Keratinocyte (primary cell): ENCODE measurements around the gene CFAP157.

Source experiments
- EZH2 ChIP-seq: IDR thresholded peaks from one replicate; pipeline ENCODE4 v1.6.1; 2012; ENCODE audit warnings: inconsistent platforms, mild to moderate bottlenecking, low read length, moderate library complexity
- TF ChIP-seq, protein P1 (sequence below), 3 experiments: IDR thresholded peaks in 1 of 3; conservative IDR thresholded peaks in 1 of 3; optimal IDR thresholded peaks in 1 of 3; 2 replicates in 2 of 3; 3 replicates in 1 of 3; pipeline versions ENCODE3 to v1.5.1; 2011; ENCODE audit warnings: low read length in 3 of 3, mild to moderate bottlenecking in 3 of 3, moderate library complexity in 2 of 3, control low read depth in 1 of 3, inconsistent platforms in 1 of 3; ENCODE audit not compliant: insufficient read depth in 2 of 3; ENCODE audit errors: extremely low read depth in 1 of 3

DNA sequence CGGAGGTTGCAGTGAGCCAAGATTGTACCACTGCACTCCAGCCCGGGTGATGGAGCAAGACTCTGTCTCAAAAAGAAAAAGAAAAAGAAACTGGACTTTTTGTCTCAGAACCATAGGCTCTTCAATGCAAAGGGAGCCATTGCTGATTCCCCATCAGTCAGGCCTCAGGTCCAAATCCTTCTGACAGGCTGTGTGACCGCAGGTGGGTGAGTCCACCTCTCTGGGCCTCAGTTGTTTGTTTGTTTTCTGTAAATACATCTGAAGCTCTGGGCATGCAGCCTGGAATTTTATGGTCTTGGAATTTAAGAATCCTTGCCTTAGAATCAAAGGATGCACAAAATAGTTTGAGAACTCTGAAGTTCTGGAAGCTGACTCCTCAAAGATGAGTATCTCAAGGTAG lies 49.4 kb downstream of the CFAP157 start:
- TF ChIP-seq, protein P1, sequence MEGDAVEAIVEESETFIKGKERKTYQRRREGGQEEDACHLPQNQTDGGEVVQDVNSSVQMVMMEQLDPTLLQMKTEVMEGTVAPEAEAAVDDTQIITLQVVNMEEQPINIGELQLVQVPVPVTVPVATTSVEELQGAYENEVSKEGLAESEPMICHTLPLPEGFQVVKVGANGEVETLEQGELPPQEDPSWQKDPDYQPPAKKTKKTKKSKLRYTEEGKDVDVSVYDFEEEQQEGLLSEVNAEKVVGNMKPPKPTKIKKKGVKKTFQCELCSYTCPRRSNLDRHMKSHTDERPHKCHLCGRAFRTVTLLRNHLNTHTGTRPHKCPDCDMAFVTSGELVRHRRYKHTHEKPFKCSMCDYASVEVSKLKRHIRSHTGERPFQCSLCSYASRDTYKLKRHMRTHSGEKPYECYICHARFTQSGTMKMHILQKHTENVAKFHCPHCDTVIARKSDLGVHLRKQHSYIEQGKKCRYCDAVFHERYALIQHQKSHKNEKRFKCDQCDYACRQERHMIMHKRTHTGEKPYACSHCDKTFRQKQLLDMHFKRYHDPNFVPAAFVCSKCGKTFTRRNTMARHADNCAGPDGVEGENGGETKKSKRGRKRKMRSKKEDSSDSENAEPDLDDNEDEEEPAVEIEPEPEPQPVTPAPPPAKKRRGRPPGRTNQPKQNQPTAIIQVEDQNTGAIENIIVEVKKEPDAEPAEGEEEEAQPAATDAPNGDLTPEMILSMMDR (optimal IDR thresholded peaks at IDR 0.05 in 1 of 3, IDR thresholded peaks at IDR 0.05 in 1 of 3, conservative IDR thresholded peaks at IDR 0.05 in 1 of 3; ENCODE audit: extremely low read depth in 1 of 3, insufficient read depth in 2 of 3, low read length in 3 of 3), result no peak
- TF ChIP-seq EZH2, result no peak
